ENCODE measurements around the gene PPARA.

The PPARA gene

GRCh38 chr22:46113910-46114517 is 36.3 kb upstream of the PPARA start:
- no peaks in the 10 kb centered on the region for H3K36me3 ChIP-seq (replicated peaks; ENCODE audit: low read depth, low read length)
- H3K27ac ChIP-seq (ENCODE audit: low read length), result no peak overlapping the region
- H3K4me1 ChIP-seq (ENCODE audit: low read length), result peaks cover 36% of the 10 kb centered on the region
- no peaks in the 10 kb centered on the region for H3K27me3 ChIP-seq (ENCODE audit: low read depth, low read length)
- no peaks in the 10 kb centered on the region for H4K20me1 ChIP-seq (ENCODE audit: insufficient read depth, low read length)
- no peak overlapping the region for H3K9ac ChIP-seq (ENCODE audit: low read length)
- no peak overlapping the region for H3K4me2 ChIP-seq (ENCODE audit: low read length)
- H3K4me3 ChIP-seq (ENCODE audit: low read length), result no peak overlapping the region
- TF ChIP-seq EZH2phosphoT487 (IDR thresholded peaks at IDR 0.05; ENCODE audit: low read depth), result no peak
- TF ChIP-seq, protein P1, sequence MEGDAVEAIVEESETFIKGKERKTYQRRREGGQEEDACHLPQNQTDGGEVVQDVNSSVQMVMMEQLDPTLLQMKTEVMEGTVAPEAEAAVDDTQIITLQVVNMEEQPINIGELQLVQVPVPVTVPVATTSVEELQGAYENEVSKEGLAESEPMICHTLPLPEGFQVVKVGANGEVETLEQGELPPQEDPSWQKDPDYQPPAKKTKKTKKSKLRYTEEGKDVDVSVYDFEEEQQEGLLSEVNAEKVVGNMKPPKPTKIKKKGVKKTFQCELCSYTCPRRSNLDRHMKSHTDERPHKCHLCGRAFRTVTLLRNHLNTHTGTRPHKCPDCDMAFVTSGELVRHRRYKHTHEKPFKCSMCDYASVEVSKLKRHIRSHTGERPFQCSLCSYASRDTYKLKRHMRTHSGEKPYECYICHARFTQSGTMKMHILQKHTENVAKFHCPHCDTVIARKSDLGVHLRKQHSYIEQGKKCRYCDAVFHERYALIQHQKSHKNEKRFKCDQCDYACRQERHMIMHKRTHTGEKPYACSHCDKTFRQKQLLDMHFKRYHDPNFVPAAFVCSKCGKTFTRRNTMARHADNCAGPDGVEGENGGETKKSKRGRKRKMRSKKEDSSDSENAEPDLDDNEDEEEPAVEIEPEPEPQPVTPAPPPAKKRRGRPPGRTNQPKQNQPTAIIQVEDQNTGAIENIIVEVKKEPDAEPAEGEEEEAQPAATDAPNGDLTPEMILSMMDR (IDR thresholded peaks at IDR 0.05; ENCODE audit: low read depth, low read length), result no peak
- no peaks in the 10 kb centered on the region for H3K79me2 ChIP-seq (ENCODE audit: low read length)
- H2AFZ ChIP-seq (ENCODE audit: low read depth, low read length), result no peak overlapping the region
- no peaks in the 10 kb centered on the region for H3K9me3 ChIP-seq (ENCODE audit: insufficient read depth, low read length)

- Histone ChIP-seq H3K4me1 (ENCODE audit: low read length) (peaks cover 43% of the 10 kb centered on the region), H2AFZ (ENCODE audit: low read depth, low read length) (no peak overlapping the region), H3K9ac (ENCODE audit: low read length) (no peak overlapping the region), H3K27me3 (ENCODE audit: low read depth, low read length) (no peaks in the 10 kb centered on the region), H3K27ac (ENCODE audit: low read length) (no peak overlapping the region), H4K20me1 (ENCODE audit: insufficient read depth, low read length) (no peaks in the 10 kb centered on the region), H3K9me3 (ENCODE audit: insufficient read depth, low read length) (no peaks in the 10 kb centered on the region), H3K4me2 (ENCODE audit: low read length) (no peak overlapping the region), H3K36me3 (replicated peaks; ENCODE audit: low read depth, low read length) (no peaks in the 10 kb centered on the region), H3K79me2 (ENCODE audit: low read length) (no peaks in the 10 kb centered on the region), H3K4me3 (ENCODE audit: low read length) (no peak overlapping the region)
- TF ChIP-seq, protein P1 (IDR thresholded peaks at IDR 0.05; ENCODE audit: low read depth, low read length), result peak; percentile 33
- TF ChIP-seq EZH2phosphoT487 (IDR thresholded peaks at IDR 0.05; ENCODE audit: low read depth), result no peak
Observed at GRCh38 chr22:46114518-46115387, 35.6 kb upstream of the PPARA start.

DNA sequence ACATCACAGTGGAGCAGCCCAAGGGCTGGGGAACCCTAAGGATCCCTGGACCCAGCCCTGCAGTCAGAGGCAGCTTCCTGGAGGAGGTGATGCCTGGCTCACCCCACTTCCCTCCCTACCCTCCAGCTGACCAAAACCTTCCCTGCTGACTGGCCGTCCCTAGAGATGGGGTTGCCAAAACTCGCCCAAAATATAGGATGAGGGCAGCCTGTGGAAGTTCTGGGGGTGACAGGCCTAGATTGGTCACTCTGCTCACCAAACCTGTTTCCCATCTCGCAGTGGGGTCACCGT is 35.0 kb upstream of the PPARA start:
- no peaks in the 10 kb centered on the region for H3K27me3 ChIP-seq (ENCODE audit: low read depth, low read length)
- no peaks in the 10 kb centered on the region for H3K79me2 ChIP-seq (ENCODE audit: low read length)
- no peaks in the 10 kb centered on the region for H4K20me1 ChIP-seq (ENCODE audit: insufficient read depth, low read length)
- no peak overlapping the region for H2AFZ ChIP-seq (ENCODE audit: low read depth, low read length)
- TF ChIP-seq, protein P1 (IDR thresholded peaks at IDR 0.05; ENCODE audit: low read depth, low read length), result no peak
- no peak for TF ChIP-seq EZH2phosphoT487 (IDR thresholded peaks at IDR 0.05; ENCODE audit: low read depth)
- peaks cover 49% of the 10 kb centered on the region for H3K4me1 ChIP-seq (ENCODE audit: low read length)
- H3K36me3 ChIP-seq (replicated peaks; ENCODE audit: low read depth, low read length), result no peaks in the 10 kb centered on the region
- no peak overlapping the region for H3K27ac ChIP-seq (ENCODE audit: low read length)
- H3K4me3 ChIP-seq (ENCODE audit: low read length), result no peak overlapping the region
- H3K9ac ChIP-seq (ENCODE audit: low read length), result no peak overlapping the region
- no peak overlapping the region for H3K4me2 ChIP-seq (ENCODE audit: low read length)
- H3K9me3 ChIP-seq (ENCODE audit: insufficient read depth, low read length), result no peaks in the 10 kb centered on the region

DNA sequence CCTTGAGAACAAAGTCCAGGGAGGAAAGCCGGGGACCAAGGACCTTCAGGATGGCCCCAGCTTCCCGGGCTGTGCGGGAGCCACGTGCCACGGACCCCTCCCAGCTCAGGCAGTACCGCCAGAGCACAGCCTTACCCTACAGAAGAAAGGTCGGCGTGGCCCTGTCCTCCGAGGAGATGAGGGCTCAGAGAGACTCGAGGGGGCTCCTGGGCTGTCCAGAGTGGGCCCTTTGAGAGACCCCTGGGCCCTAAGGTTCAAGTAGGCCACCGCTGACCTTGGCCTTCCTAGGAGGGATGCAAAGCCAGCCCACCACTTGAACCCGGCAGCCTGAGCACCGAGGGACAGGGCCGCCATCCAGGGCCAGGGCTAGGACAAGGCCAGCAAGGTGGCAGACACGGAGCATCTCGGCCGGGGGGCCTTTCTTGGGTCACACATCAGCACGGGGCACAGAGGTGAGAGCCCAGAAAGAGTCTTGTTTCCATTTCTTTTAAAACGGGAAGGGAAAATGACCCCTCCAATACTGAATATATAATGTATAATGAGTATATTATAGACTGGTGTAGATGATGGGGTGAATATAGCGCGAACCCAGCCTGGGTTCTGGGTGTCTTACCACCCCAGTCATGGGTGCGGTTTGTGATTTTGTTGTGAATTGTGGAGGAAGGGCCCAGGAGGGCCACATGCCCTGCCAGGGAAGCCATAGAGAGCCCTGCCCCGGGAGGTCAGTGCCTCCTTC is 34.4 kb upstream of the PPARA start:
- Histone ChIP-seq H3K36me3 (replicated peaks; ENCODE audit: low read depth, low read length) (no peaks in the 10 kb centered on the region), H3K4me3 (ENCODE audit: low read length) (peak overlapping the region; percentile 26; the same call in 1 of the 2 replicates), H3K79me2 (ENCODE audit: low read length) (no peaks in the 10 kb centered on the region), H3K4me2 (ENCODE audit: low read length) (peak overlapping the region; percentile 49), H2AFZ (ENCODE audit: low read depth, low read length) (no peak overlapping the region), H3K27ac (ENCODE audit: low read length) (no peak overlapping the region), H3K27me3 (ENCODE audit: low read depth, low read length) (no peaks in the 10 kb centered on the region), H3K9ac (ENCODE audit: low read length) (peak overlapping the region; percentile 20; the same call in 1 of the 2 replicates), H3K4me1 (ENCODE audit: low read length) (peaks cover 55% of the 10 kb centered on the region), H3K9me3 (ENCODE audit: insufficient read depth, low read length) (no peaks in the 10 kb centered on the region), H4K20me1 (ENCODE audit: insufficient read depth, low read length) (no peaks in the 10 kb centered on the region)
- no peak for TF ChIP-seq EZH2phosphoT487 (IDR thresholded peaks at IDR 0.05; ENCODE audit: low read depth)
- TF ChIP-seq, protein P1 (IDR thresholded peaks at IDR 0.05; ENCODE audit: low read depth, low read length), result no peak

All from OCI-LY3 (cell line).